Ammon's horn (tissue), 1 donor: ENCODE results near the gene CCDC188.

Experiments
- DNase-seq: peaks from one replicate; pipeline ENCODE4 v3.0.0-alpha.2; 2016; ENCODE audit warnings: low spot score

CCDC188 gene

GRCh38 chr22:20150381-20151275 is at the start of gene CCDC188:
Gene CCDC188 (minus strand): TSS chr22:20151055. CDS start chr22:20150986, 69 bp downstream.
- DNase-seq, result no peak

- DNase-seq, result no peak
Measured at GRCh38 chr22:20199906-20200305, 49.1 kb upstream of the CCDC188 start.

DNA sequence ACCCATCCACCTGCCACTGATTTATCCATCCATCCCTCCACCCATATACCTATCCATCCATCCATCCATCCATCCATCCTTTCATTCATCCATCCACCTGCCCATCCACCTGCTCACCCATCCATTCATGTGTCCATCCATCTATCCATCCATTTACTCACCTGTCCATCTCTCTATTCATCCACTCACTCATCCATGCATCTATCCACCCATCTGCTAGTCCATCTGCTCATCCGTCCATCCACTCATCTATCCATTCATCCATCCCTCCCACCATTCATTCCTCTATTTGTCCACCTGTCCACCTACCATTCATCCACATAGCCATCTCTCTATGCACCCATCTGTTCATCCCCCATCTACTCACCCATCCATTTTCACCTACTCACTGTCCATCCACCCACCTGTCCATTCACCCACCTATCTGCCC is 48.6 kb upstream of the CCDC188 start:
- no peak for DNase-seq

GRCh38 chr22:20198557-20199319 is 47.9 kb upstream of the CCDC188 start:
- DNase-seq, result no peak

DNA sequence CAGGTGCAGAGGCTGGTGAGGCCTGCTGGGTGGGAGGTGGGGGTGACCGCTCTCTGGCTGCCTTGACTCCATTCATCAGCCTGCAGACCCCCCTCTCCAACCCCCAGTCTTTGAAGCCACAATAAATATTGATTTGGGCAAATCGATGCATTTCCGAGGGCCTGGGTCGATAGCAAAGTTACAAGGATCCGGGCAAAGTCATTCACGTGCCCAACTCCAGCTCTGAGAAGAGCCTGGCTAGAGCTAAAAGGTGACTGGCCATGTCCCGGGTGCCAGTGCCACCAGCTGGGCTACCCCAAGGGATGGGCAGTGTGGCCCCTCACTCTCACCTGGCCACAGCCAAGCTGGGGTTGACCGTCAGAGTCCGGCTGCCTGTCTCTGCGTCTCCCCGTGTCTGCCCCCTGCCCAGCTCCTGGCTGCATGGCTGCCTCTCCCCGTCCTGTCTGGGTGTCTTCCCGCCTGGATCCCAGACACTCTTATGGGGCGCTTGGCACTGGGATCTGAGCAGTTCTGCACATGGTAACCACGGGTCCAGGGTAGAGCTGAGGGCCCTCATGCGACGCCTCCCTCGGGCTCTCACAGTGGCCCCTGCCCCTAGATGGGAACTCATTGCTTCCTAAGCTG is 46.7 kb upstream of the CCDC188 start:
- DNase-seq, result no peak

GRCh38 chr22:20196094-20196842 is 45.4 kb upstream of the CCDC188 start:
- no peak for DNase-seq

- no peak for DNase-seq
Measured at GRCh38 chr22:20194681-20195593, 44.1 kb upstream of the CCDC188 start.

DNA sequence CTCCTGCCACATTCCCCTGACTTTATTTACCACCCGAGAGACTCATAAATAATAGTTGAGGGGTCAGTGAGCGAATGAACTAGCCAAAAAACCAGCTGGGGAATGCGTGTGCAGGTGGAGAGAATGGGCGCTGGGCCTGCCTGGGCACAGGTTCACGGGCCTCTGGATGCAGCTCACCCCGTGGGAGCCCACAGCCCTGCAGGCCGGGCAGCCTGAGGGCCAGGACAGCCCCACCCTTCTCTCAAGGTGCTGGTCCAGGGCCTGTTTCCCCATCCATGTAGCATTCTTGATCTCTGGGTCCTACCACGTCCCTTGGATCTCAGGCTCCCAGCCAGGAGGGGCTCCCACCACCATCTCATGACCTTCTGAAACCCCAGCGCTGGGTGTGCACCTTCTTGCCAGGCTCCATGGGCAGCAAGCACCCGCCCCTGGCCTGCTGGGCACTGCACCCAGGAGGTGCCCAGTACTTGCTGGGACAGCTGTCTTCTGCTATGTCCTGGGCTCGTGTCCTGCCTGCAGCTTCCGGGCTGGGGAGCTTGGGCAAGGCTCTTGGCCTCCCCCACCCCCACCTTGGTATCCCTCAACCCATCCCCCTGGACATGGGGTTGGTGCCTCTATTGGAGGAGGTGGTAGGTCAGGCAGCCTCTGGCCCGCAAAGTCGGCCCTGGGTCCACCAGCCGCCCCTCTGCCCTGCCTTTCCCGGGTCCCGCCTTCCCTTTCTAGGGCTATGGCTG is 43.1 kb upstream of the CCDC188 start:
- DNase-seq, result no peak

GRCh38 chr22:20192972-20193760 is 42.3 kb upstream of the CCDC188 start:
- no peak for DNase-seq

GRCh38 chr22:20192293-20192971 is 41.6 kb upstream of the CCDC188 start:
- DNase-seq, result no peak

GRCh38 chr22:20191803-20192202 is 40.9 kb upstream of the CCDC188 start:
- no peak for DNase-seq

DNA sequence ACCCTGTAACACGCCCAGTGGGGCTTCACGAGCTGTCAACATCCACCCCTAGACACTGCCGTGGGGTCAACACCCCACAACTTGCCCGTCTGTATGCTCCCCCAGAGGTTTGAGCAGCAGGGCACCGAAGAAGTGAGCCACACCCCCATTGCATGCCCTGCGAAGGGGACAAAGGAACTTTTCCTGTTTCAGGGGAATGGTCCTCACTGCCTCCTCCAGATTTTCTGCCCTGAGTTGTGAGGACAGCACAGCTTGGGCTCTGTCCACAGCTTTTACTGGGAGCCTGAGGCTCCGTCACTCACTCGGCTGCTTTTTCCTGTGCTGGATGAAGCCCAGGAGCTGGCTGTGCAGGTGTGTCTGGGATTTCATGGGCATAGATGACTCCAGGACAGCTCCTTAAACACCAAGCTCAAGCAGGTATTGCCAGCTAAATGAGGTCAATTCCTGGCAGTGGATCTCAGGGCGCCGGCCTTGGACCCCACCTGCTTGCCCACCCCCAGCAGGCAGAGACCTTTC is 40.2 kb upstream of the CCDC188 start:
- no peak for DNase-seq

GRCh38 chr22:20188567-20188877 is 37.7 kb upstream of the CCDC188 start:
- no peak for DNase-seq

GRCh38 chr22:20187777-20188566 is 37.1 kb upstream of the CCDC188 start:
- no peak for DNase-seq

DNA sequence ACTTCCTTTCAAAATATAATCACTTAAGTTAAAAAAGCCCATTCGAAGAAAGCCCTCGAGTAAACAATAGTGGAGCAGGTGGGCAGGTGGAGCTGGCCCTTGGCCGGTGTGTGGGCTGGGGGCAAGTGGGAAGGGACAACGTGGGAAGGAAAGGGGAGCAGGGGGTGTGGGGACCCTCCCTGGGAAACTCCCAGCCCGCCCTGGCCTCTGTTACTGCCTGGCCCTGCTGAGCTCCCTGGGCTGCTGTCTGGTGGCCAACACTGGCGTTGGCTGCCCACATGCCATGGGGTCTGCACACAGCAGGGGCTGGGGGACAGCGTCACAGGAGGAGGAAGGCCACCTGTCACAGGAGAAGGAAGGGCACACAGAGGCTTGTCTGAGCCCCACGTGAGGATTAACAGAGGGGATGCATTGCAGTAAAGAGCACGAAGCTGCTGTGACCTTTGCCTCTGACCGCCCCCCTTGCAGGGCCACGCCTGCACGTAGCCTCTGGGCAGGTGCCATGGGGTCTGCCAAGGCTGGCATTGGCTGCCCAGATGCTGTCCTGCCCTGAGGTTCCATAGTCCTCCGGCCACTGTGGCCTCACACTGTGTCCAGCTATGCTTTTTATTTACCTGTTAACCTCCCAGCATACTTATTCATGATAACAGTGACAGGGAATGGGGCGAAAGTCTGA is 36.2 kb upstream of the CCDC188 start:
- DNase-seq, result no peak

GRCh38 chr22:20186183-20186870 is 35.5 kb upstream of the CCDC188 start:
- DNase-seq, result no peak

DNA sequence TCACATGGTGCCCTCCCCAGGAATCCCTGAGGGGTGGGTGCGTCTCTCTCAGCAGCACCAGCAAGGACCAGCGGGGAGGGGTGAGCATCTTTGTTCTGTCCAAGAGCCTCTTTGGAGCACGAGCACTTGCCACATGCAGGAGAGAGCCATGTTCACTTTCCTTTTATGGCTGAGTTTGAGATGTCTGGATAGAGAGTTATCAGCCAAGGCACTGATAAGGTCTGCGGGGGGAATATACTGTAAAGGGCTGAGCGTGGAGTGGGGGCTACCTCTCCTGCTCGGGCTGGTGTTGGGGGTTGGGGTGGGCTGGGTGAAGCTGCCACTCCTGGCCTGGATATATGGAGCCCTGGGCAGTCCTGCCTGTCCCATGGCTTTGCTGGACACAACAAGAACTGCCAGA is 34.9 kb upstream of the CCDC188 start:
- DNase-seq, result no peak
